ENCODE measurements around the gene SRXN1.

The SRXN1 gene

GRCh38 chr20:634148-634925 is 18.7 kb downstream of the SRXN1 start:
- peak; percentile 79 for DNase-seq

- no peak for DNase-seq
Observed at GRCh38 chr20:631101-631500, 21.9 kb downstream of the SRXN1 start.

- no peak for DNase-seq
Observed at GRCh38 chr20:626579-626978, 26.4 kb downstream of the SRXN1 start.

- DNase-seq, result no peak
Observed at GRCh38 chr20:625360-625932, 27.6 kb downstream of the SRXN1 start.

- DNase-seq, result no peak
Observed at GRCh38 chr20:623704-624103, 29.3 kb downstream of the SRXN1 start.

- no peak for DNase-seq
Observed at GRCh38 chr20:623021-623420, 30.0 kb downstream of the SRXN1 start.

- DNase-seq, result no peak
Observed at GRCh38 chr20:622161-622560, 30.8 kb downstream of the SRXN1 start.

- no peak for DNase-seq
Observed at GRCh38 chr20:621125-621756, 31.8 kb downstream of the SRXN1 start.

GRCh38 chr20:620246-620645 is 32.8 kb downstream of the SRXN1 start:
- no peak for DNase-seq

GRCh38 chr20:618980-619379 is 34.0 kb downstream of the SRXN1 start:
- no peak for DNase-seq

- DNase-seq, result no peak
Observed at GRCh38 chr20:617934-618690, 34.9 kb downstream of the SRXN1 start.

- DNase-seq, result no peak
Observed at GRCh38 chr20:615514-615913, 37.5 kb downstream of the SRXN1 start.

GRCh38 chr20:611843-612185 is 41.2 kb downstream of the SRXN1 start:
- peak; percentile 62 for DNase-seq

GRCh38 chr20:611047-611842 is 41.8 kb downstream of the SRXN1 start:
- DNase-seq, result no peak

- peak; percentile 67 for DNase-seq
Observed at GRCh38 chr20:610130-611046, 42.6 kb downstream of the SRXN1 start, which contains the start of gene TCF15. TCF15 (minus strand) TSS chr20:610309; CDS start chr20:610237, 72 bp downstream.

GRCh38 chr20:609371-609964 is 43.5 kb downstream of the SRXN1 start:
- DNase-seq, result peak; percentile 50

GRCh38 chr20:608970-609369 is 44.0 kb downstream of the SRXN1 start:
- no peak for DNase-seq

GRCh38 chr20:607476-607875 is 45.5 kb downstream of the SRXN1 start:
- DNase-seq, result no peak

- DNase-seq, result no peak
Observed at GRCh38 chr20:605237-605636, 47.8 kb downstream of the SRXN1 start.

GRCh38 chr20:603116-603640 is 49.8 kb downstream of the SRXN1 start:
- DNase-seq, result no peak
